HepG2 (cell line): ENCODE measurements around the gene ZNF223. TPM values are rescaled to one million over a fixed set of nuclear protein-coding genes. Genes with fewer than 3 reads are reported as not detected.

Source experiments
- ATAC-seq: fragments of 200-7000 bp; cut with Tn5 transposase; 3 replicates; pipeline ENCODE4 v1.9.1; 2020; ENCODE audit warnings: mild to moderate bottlenecking, moderate library complexity
- BruUV-seq: library from RNA; stranded (reverse); fragments of 400-500 nt; replicated peaks from 2 replicates; lab custom pipeline; 2021; lab: Mats Ljungman, UMichigan
- CTCF ChIA-PET: fragments of 300-600 bp; formaldehyde crosslinking; extraction: SDS; loops from one replicate; lab custom pipeline; 2021; ENCODE audit warnings: low total read pairs, inconsistent platforms, low intra/inter-chr PET ratio; lab: Yijun Ruan, JAX
- POLR2A ChIA-PET: fragments of 350-600 bp; sonication (Branson Sonifier 250); formaldehyde crosslinking; loops from one replicate; lab custom pipeline; 2020; ENCODE audit warnings: antibody characterized with exemption, inconsistent platforms; lab: Yijun Ruan, JAX
- DNase-seq: peaks from one replicate; pipeline ENCODE4 v3.0.0-alpha.2; 2015; ENCODE audit warnings: low spot score
- FAIRE-seq: peaks from 3 replicates; lab custom pipeline; 2011; peaks lifted over from hg19 to GRCh38; lab: Jason Lieb, UNC
- H2AFZ ChIP-seq: one replicate; pipeline ENCODE4 v1.6.1; 2011; ENCODE audit warnings: low read length, inconsistent platforms
- H3K27ac ChIP-seq: fragments of 300-600 bp; 3 replicates; pipeline ENCODE4 v1.8.0; 2011; ENCODE audit warnings: mixed run types, mild to moderate bottlenecking, mixed read lengths, low read length, inconsistent platforms; ENCODE audit not compliant: insufficient read depth; ENCODE audit errors: extremely low read length
- H3K27me3 ChIP-seq, 2 experiments: fragments of 200-600 bp in 1 of 2; 2 replicates in 1 of 2; 3 replicates in 1 of 2; pipeline versions ENCODE4 v1.6.0 to v1.8.0; 2011; ENCODE audit warnings: low read length in 2 of 2, mild to moderate bottlenecking in 2 of 2, moderate library complexity in 2 of 2, inconsistent platforms in 1 of 2; ENCODE audit not compliant: insufficient read depth in 2 of 2, control insufficient read depth in 1 of 2
- H3K36me3 ChIP-seq, 2 experiments: fragments of 200-600 bp in 1 of 2; replicated peaks in 1 of 2; 2 replicates in 1 of 2; 3 replicates in 1 of 2; pipeline versions ENCODE4 v1.5.1 to v1.8.0; 2011; ENCODE audit warnings: low read length in 2 of 2, inconsistent platforms in 1 of 2; ENCODE audit not compliant: insufficient read depth in 2 of 2, control insufficient read depth in 1 of 2
- H3K4me1 ChIP-seq: 2 replicates; pipeline ENCODE4 v1.5.1; 2012; ENCODE audit warnings: low read length, inconsistent platforms; ENCODE audit not compliant: insufficient read depth
- H3K4me2 ChIP-seq: 2 replicates; pipeline ENCODE4 v1.6.0; 2011; ENCODE audit warnings: low read depth, low read length, inconsistent platforms
- H3K4me3 ChIP-seq, 3 experiments: fragments of 200-600 bp in 1 of 3; sonication (generic), shearing (Covaris generic) in 1 of 3; replicated peaks in 1 of 3; 2 replicates each; pipeline ENCODE4 v1.5.1; 2011 to 2016; ENCODE audit warnings: low read length in 3 of 3, inconsistent platforms in 2 of 3, low read depth in 2 of 3, mild to moderate bottlenecking in 2 of 3, control low read depth in 1 of 3, mixed read lengths in 1 of 3; ENCODE audit not compliant: insufficient read depth in 1 of 3
- H3K79me2 ChIP-seq: one replicate; pipeline ENCODE4 v1.6.1; 2011; ENCODE audit warnings: low read length, inconsistent platforms; ENCODE audit not compliant: insufficient read depth
- H3K9ac ChIP-seq: 2 replicates; pipeline ENCODE4 v1.6.0; 2011; ENCODE audit warnings: mild to moderate bottlenecking, low read depth, low read length, inconsistent platforms; ENCODE audit not compliant: insufficient read depth
- H3K9me3 ChIP-seq: 2 replicates; pipeline ENCODE4 v1.5.1; 2012; ENCODE audit warnings: mild to moderate bottlenecking, low read length
- H4K20me1 ChIP-seq: 2 replicates; pipeline ENCODE4 v1.6.0; 2011; ENCODE audit warnings: inconsistent platforms, mild to moderate bottlenecking, low read length, moderate library complexity; ENCODE audit not compliant: insufficient read depth
- IRF2 ChIP-seq: IDR thresholded peaks from 2 replicates; pipeline ENCODE4 v1.6.1; 2018; ENCODE audit warnings: missing genetic modification reagents, missing compliant biosample characterization
- RXRA ChIP-seq: sonication (generic); formaldehyde crosslinking; IDR thresholded peaks from 2 replicates; pipeline ENCODE4 v1.5.1; 2020; ENCODE audit warnings: missing genetic modification reagents
- SNAI1 ChIP-seq: sonication (generic); formaldehyde crosslinking; IDR thresholded peaks from 2 replicates; pipeline ENCODE4 v1.5.0; 2020; ENCODE audit warnings: mild to moderate bottlenecking, missing genetic modification reagents, borderline replicate concordance
- SP5 ChIP-seq: IDR thresholded peaks from 2 replicates; pipeline ENCODE4 v1.6.1; 2016; ENCODE audit warnings: low read depth, borderline replicate concordance
- ZBTB20 ChIP-seq: sonication (generic); formaldehyde crosslinking; IDR thresholded peaks from 2 replicates; pipeline ENCODE4 v1.8.1; 2023; ENCODE audit warnings: missing genetic modification reagents, low read depth, mild to moderate bottlenecking, borderline replicate concordance
- ZNF282 ChIP-seq: fragments of 450-650 bp; IDR thresholded peaks from 2 replicates; pipeline ENCODE4 v1.6.1; 2018; ENCODE audit not compliant: partially characterized antibody
- ZNF30 ChIP-seq: sonication (generic); formaldehyde crosslinking; IDR thresholded peaks from 2 replicates; pipeline ENCODE4 v1.5.0; 2020; ENCODE audit warnings: mild to moderate bottlenecking, missing genetic modification reagents
- ZNF792 ChIP-seq: IDR thresholded peaks from 2 replicates; pipeline ENCODE4 v1.6.1; 2016
- WGBS: methylation state at CpG from one replicate; pipeline ENCODE4 v1.1.6; 2017; ENCODE audit warnings: low lambda C conversion rate; 5-methylcytosine and 5-hydroxymethylcytosine counted together
- in situ Hi-C: cut with HindIII; loops from 2 replicates; pipeline ENCODE4 v1.10.0; 2017; ENCODE audit warnings: low pct_unique_long_range_greater_than_20kb; ENCODE audit not compliant: extremely low pct_ligation_motif_present
- intact Hi-C: fragments of 100-400 bp; cut with micrococcal nuclease; formaldehyde crosslinking; loops from one replicate; pipeline ENCODE4 v1.10.0; 2022; ENCODE audit not compliant: unreplicated experiment
- polyA plus RNA-seq, 8 experiments: library from polyadenylated mRNA; depleted of rRNA in 3 of 8; stranded (reverse) in 7 of 8; unstranded in 1 of 8; fragments of >200 nt; fragmentation: Illumina TruSeq in 4 of 8; extraction: Trizol in 4 of 8; gene quantifications; 2 replicates each; pipeline versions ENCODE4 v1.2.1 to v1.2.3, GENCODE V29; 2011 to 2016; ENCODE audit warnings: low read depth in 4 of 8, missing spikeins in 1 of 8, mixed read lengths in 1 of 8; ENCODE audit not compliant: insufficient read depth in 1 of 8
- total RNA-seq, 5 experiments: library from RNA; depleted of rRNA; stranded (reverse); fragments of >200 nt; fragmentation: Illumina TruSeq; extraction: Trizol; gene quantifications; 2 replicates each; pipeline ENCODE4 v1.2.3, GENCODE V29; 2016; ENCODE audit warnings: low read depth in 1 of 5

Gene ZNF223
- total and polyA plus RNA-seq, 2 of the 13 experiments (the other 11 are each of a cell fraction or from before 2014, with no cell fraction given) = 2.0 to 4.8 TPM

DNA sequence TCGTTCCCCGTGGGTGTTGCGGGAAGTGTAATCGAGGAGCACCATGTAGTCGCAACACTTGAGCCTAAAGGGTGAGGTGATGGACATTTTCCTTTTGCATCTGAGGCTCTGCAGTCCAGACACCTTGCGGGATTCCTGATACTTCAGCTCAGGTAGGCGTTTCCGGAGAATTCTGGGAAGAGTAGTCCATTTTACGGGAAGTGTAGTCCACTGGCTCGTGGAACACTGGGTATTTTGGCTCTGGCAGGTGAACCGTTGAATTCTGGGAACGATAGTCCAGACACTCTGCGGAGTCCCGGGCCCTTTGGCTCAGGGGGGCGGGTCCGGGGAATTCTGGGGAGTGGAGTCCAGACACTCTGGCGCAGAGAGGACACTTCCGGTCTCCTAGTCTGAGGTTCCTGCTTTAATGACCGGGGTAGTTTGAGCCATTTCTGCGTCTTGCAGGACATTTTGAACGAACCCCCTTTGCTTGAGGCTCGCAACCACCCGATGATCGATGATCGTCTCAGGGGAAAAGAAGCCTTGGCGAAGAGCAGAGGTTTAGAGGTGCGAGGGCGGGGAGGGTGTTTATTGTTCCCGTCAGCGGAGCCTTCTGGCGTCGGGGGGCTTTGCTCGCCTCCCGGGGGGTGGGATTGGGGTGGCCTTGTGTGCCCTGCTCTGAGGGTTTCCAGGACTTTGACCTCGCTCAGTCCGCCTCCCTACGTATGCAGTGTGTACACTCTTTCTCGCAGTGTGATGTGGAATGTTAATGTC is at the start of gene ZNF223 (continued):
- TF ChIP-seq ZBTB20 (CRISPR knock-in tag) (no peak), IRF2 (CRISPR knock-in tag) (peak; percentile 99), RXRA (CRISPR knock-in tag) (peak; percentile 33; the same call in 1 of the 2 replicates), ZNF792 (CRISPR knock-in tag) (0 out of 2 replicates have a peak, but pooled peaks have one; percentile 27), SP5 (CRISPR knock-in tag) (no peak)

- 33% methylated on average over 8 of the region's 8 CpGs for WGBS
- intact Hi-C loops (loop anchor here (2.0 to 10.0 kb wide), 4 partner anchors 67 to 140 kb away; partner anchors contain the start of genes ZNF225, ZNF234, ZNF284 and ZNF45), in situ Hi-C loops (no loop called here)
- Histone ChIP-seq H3K4me2 (peak overlapping the region; percentile 80), H3K79me2 (peaks cover 2% of the 10 kb centered on the region), H3K9ac (peak overlapping the region; percentile 70), H3K4me1 (peaks cover 6% of the 10 kb centered on the region), H3K27ac (peak overlapping the region; percentile 60), H3K9me3 (no peaks in the 10 kb centered on the region), H4K20me1 (no peaks in the 10 kb centered on the region), H3K4me3 (peak overlapping the region; percentile 70 to 95 (median 81)), H2AFZ (peak overlapping the region; percentile 78), H3K27me3 (no peaks in the 10 kb centered on the region; a peak in 1 of 5 replicates), H3K36me3 (peaks cover 0 to 2% of the 10 kb centered on the region in 2 experiments; a peak in 1 of 5 replicates)
- TF ChIP-seq ZNF30 = no peak
- TF ChIP-seq SNAI1 = no peak
- no peak for TF ChIP-seq ZNF282
- no peak for FAIRE-seq
- ATAC-seq = no peak
- no peak for DNase-seq
- ChIA-PET CTCF (no interaction called here), POLR2A (interaction anchor here (0.8 to 2.2 kb wide), 4 partner anchors 17 to 163 kb away, joined by 3 to 8 read pairs (median 4); partner anchors contain the start of genes ZNF223, ZNF226 and ZNF45)
- TSS peak; percentile 96 for BruUV-seq
Observed at GRCh38 chr19:44002212-44002565, 49.6 kb upstream of the ZNF223 start.
